ENCODE data around the gene RMDN3. TPM values are rescaled to one million over a fixed set of nuclear protein-coding genes. Genes with fewer than 3 reads are reported as not detected.

Gene RMDN3
- total RNA-seq, 1 donor from 2014 or later: 20.3 TPM

DNA sequence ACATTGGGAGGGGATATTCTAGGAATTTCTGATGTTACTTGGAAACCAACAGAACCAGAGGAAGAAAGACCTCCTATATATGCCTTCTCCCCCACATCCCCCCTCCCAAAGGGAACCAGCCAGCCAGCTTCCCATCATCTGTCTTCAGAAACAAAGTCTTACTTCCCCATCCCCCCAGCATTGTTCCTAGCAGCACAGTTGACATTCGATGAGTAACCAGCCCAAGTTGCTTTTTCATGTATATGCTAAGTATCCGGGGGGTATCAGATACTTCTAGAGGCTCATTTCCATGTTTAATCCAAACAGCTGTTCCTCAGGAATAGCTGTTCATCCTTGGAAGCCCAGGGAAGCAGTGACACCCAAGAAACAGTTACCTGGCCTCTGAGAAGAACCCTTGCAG, 16.0 kb downstream of the RMDN3 start:
- no peak overlapping the region for H3K27ac ChIP-seq (replicated peaks)
- TF ChIP-seq, protein P1, sequence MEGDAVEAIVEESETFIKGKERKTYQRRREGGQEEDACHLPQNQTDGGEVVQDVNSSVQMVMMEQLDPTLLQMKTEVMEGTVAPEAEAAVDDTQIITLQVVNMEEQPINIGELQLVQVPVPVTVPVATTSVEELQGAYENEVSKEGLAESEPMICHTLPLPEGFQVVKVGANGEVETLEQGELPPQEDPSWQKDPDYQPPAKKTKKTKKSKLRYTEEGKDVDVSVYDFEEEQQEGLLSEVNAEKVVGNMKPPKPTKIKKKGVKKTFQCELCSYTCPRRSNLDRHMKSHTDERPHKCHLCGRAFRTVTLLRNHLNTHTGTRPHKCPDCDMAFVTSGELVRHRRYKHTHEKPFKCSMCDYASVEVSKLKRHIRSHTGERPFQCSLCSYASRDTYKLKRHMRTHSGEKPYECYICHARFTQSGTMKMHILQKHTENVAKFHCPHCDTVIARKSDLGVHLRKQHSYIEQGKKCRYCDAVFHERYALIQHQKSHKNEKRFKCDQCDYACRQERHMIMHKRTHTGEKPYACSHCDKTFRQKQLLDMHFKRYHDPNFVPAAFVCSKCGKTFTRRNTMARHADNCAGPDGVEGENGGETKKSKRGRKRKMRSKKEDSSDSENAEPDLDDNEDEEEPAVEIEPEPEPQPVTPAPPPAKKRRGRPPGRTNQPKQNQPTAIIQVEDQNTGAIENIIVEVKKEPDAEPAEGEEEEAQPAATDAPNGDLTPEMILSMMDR (IDR thresholded peaks at IDR 0.05; ENCODE audit: borderline replicate concordance): no peak
- H3K4me3 ChIP-seq: no peak overlapping the region
- intact Hi-C loops (cut with micrococcal nuclease): no loop called here
- peaks cover 11% of the 10 kb centered on the region for H3K4me1 ChIP-seq
- DNase-seq: no peak
- peaks cover 89% of the 10 kb centered on the region for H3K36me3 ChIP-seq
- no peaks in the 10 kb centered on the region for H3K27me3 ChIP-seq (ENCODE audit: low read depth)
- no peaks in the 10 kb centered on the region for H3K9me3 ChIP-seq (replicated peaks)

DNA sequence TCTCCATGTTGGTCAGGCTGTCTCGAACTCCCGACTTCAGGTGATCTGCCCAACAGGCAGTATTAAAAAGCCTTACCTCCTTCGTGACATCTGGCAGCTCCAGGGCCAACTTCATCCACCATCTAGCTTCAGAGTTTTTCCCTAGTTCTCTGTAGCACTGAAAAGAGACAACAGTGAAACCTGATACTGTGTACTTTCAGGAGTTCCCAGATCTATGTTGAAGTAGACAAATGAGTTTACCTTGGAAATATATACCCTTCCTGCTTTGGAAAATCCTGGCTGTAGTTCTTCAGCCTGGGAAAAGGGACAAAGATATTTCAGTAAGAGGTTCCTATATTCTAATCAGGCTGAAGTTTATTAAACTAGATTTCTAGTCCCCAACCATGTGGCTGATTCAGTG, 18.0 kb downstream of the RMDN3 start:
- Histone ChIP-seq H3K9me3 (replicated peaks) (no peaks in the 10 kb centered on the region), H3K4me3 (no peak overlapping the region)

DNA sequence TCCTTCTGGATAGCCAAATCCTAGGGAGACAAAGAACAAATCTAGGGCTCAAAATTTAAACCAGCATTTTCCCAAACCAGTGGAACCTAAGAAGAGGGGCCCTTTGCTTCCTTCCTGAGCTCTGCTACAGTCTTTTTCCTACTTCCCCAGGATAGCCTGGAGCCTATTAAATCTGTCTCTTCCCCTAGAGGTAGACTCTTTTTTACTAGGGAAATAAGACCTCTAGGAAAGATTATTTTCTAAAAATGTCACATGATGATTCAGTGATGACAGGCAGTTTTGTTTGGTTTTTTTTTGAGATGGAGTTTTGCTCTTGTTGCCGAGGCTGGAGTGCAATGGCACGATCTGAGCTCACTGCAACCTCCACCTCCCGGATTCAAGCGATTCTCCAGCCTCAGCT, 18.5 kb downstream of the RMDN3 start:
- no peak overlapping the region for H3K4me3 ChIP-seq
- intact Hi-C loops (cut with micrococcal nuclease): no loop called here
- H3K36me3 ChIP-seq: peaks cover 84% of the 10 kb centered on the region

More for the DNA sequence above, 18.0 kb downstream of the RMDN3 start:
- TF ChIP-seq, protein P1 (IDR thresholded peaks at IDR 0.05; ENCODE audit: borderline replicate concordance): no peak
- Histone ChIP-seq H3K4me1 (no peaks in the 10 kb centered on the region), H3K27me3 (ENCODE audit: low read depth) (no peaks in the 10 kb centered on the region), H3K36me3 (peaks cover 89% of the 10 kb centered on the region), H3K27ac (replicated peaks) (no peak overlapping the region)
- DNase-seq: no peak
- intact Hi-C loops (cut with micrococcal nuclease): no loop called here

DNA sequence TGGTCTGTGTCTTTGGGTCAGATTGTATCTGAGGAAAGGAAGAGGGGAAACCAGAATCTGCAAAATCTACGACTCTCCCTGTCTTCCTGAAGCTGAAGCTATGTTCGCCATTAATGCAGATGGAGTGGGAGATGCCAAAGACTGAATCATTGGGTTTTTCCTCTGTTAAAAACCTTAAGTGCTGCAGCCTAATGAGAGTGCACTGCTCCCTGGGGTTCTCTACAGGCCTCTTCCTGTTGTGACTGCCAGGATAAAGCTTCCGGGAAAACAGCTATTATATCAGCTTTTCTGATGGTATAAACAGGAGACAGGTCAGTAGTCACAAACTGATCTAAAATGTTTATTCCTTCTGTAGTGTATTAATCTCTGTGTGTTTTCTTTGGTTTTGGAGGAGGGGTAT, 24.0 kb downstream of the RMDN3 start:
- Histone ChIP-seq H3K36me3 (peaks cover 40% of the 10 kb centered on the region), H3K9me3 (replicated peaks) (no peaks in the 10 kb centered on the region), H3K27ac (replicated peaks) (peak overlapping the region; percentile 42), H3K4me3 (no peak overlapping the region), H3K4me1 (no peaks in the 10 kb centered on the region), H3K27me3 (ENCODE audit: low read depth) (no peaks in the 10 kb centered on the region)
- no peak for DNase-seq
- TF ChIP-seq, protein P1 (IDR thresholded peaks at IDR 0.05; ENCODE audit: borderline replicate concordance): no peak
- intact Hi-C loops (cut with micrococcal nuclease): no loop called here

More for the DNA sequence above, 18.5 kb downstream of the RMDN3 start:
- Histone ChIP-seq H3K27ac (replicated peaks) (no peak overlapping the region), H3K4me1 (no peaks in the 10 kb centered on the region), H3K9me3 (replicated peaks) (no peaks in the 10 kb centered on the region), H3K27me3 (ENCODE audit: low read depth) (no peaks in the 10 kb centered on the region)
- DNase-seq: no peak
- TF ChIP-seq, protein P1 (IDR thresholded peaks at IDR 0.05; ENCODE audit: borderline replicate concordance): no peak

DNA sequence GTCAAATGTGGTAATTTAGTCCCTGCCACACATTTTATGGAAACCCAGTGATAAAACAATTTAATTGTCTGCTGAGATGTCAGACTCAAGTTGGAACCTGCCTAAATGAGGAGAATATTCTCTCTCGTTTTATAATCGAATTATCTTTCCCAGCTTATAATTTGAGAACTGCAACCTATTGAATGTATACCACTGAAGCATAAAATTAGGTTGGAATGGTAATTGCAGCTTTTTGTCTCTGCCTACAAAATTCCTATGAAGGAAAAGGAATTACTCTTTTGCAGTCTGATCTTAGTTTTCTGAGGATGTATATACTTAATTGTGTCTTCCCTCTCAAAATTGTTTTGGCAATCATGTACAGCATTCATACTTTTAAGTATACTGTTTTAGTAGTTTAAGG, 31.1 kb downstream of the RMDN3 start:
- Histone ChIP-seq H3K27ac (replicated peaks) (no peak overlapping the region), H3K4me1 (no peaks in the 10 kb centered on the region), H3K9me3 (replicated peaks) (no peaks in the 10 kb centered on the region), H3K36me3 (no peaks in the 10 kb centered on the region), H3K27me3 (ENCODE audit: low read depth) (no peaks in the 10 kb centered on the region), H3K4me3 (no peak overlapping the region)
- DNase-seq: no peak
- intact Hi-C loops (cut with micrococcal nuclease): no loop called here
- TF ChIP-seq, protein P1 (IDR thresholded peaks at IDR 0.05; ENCODE audit: borderline replicate concordance): no peak

DNA sequence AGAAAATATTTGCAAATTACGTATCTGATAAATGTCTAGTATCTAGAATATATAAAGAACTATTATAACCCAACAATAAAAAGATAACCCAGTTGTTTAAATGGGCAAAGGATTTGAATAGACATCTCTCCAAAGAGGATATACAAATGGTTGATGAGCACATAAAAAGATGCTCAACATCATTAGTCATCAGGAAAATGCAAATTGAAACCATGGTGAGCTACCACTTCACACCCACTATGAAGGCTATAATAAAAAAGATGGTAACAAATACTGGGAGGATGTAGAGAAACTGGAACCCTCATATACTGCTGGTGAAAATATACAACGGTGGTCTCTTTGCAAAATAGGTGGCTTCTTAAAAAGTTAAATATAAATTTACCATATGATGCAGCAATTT, 32.1 kb downstream of the RMDN3 start:
- Histone ChIP-seq H3K4me3 (no peak overlapping the region), H3K36me3 (no peaks in the 10 kb centered on the region), H3K27ac (replicated peaks) (no peak overlapping the region), H3K9me3 (replicated peaks) (no peaks in the 10 kb centered on the region), H3K4me1 (no peaks in the 10 kb centered on the region), H3K27me3 (ENCODE audit: low read depth) (no peaks in the 10 kb centered on the region)
- DNase-seq: no peak
- TF ChIP-seq, protein P1 (IDR thresholded peaks at IDR 0.05; ENCODE audit: borderline replicate concordance): no peak
- intact Hi-C loops (cut with micrococcal nuclease): no loop called here
